Right lobe of liver (tissue), 6 donors: ENCODE results near the gene TP53. TPM values are rescaled to one million over a fixed set of nuclear protein-coding genes. Genes with fewer than 3 reads are reported as not detected.

Experiments used
- ATAC-seq, 4 donors: fragments of 200-7000 bp; cut with Tn5 transposase; one replicate each; pipeline ENCODE4 v1.9.1; 2020; ENCODE audit warnings: mild to moderate bottlenecking in 4 of 4, moderate library complexity in 4 of 4
- DNase-seq, 3 donors: peaks; one replicate each; pipeline ENCODE4 v3.0.0-alpha.2; 2020
- H3K27ac ChIP-seq, 3 donors: fragments of 200-600 bp; one replicate each; pipeline ENCODE4 v1.8.0; 2022
- H3K27me3 ChIP-seq, 2 donors: fragments of 200-600 bp; one replicate each; pipeline ENCODE4 v1.8.0; 2022
- H3K36me3 ChIP-seq, 4 donors: fragments of 200-600 bp; sonication (generic) in 1 of 4; one replicate each; pipeline versions ENCODE4 v1.5.1 to v1.8.0; 2017 to 2022; ENCODE audit warnings: control low read depth in 1 of 4
- H3K4me1 ChIP-seq, 4 donors: fragments of 200-600 bp; sonication (generic) in 1 of 4; one replicate each; pipeline versions ENCODE4 v1.5.1 to v1.8.0; 2017 to 2022; ENCODE audit warnings: control low read depth in 1 of 4
- H3K4me3 ChIP-seq, 3 donors: fragments of 200-600 bp; one replicate each; pipeline ENCODE4 v1.8.0; 2022
- H3K9me3 ChIP-seq, 4 donors: fragments of 200-600 bp; sonication (generic) in 1 of 4; one replicate each; pipeline versions ENCODE4 v1.5.1 to v1.8.0; 2017 to 2022; ENCODE audit warnings: control low read depth in 1 of 4
- CTCF ChIP-seq, 4 donors: fragments of 200-600 bp in 3 of 4; fragments of 450-650 bp in 1 of 4; IDR thresholded peaks; one replicate each; pipeline versions ENCODE4 v1.5.1 to v1.8.0; 2016 to 2022; ENCODE audit warnings: antibody characterized with exemption in 4 of 4, mild to moderate bottlenecking in 2 of 4
- POLR2A ChIP-seq: fragments of 450-650 bp; IDR thresholded peaks from one replicate; pipeline ENCODE4 v1.6.1; 2017; ENCODE audit warnings: antibody characterized with exemption, mild to moderate bottlenecking
- WGBS: methylation state at CpG from one replicate; pipeline ENCODE4 v1.1.6; 2018; ENCODE audit warnings: low coverage, low lambda C conversion rate; ENCODE audit not compliant: insufficient coverage; ENCODE audit errors: missing lambda C conversion rate; 5-methylcytosine and 5-hydroxymethylcytosine counted together
- intact Hi-C, 2 donors: fragments of 100-400 bp; cut with DNase I; formaldehyde crosslinking; loops; one replicate each; pipeline versions ENCODE4 v1.11.2 to v1.14.1; 2022
- total RNA-seq, 6 experiments: library from RNA; depleted of rRNA in 2 of 6; stranded (reverse); fragments of >200 nt in 2 of 6; fragmentation: NEBNext Ultra II Directional in 3 of 6; extraction: Animal tissue kit (Norgen Biotek cat#: 25700) in 3 of 6; gene quantifications; one replicate each; pipeline versions ENCODE4 v1.1.0 to v1.2.4, GENCODE V29; 2016 to 2023
- donor health status: DM: no; HTN: yes; CAD: no.
- donor health status: DM: no; HTN: no; CAD: no.
- donor health status: DM: no; HTN: no; CAD: no.
- donor health status: DM: no; HTN: yes; CAD: no.
- donor health status: DM: no; HTN: yes; CAD: no.

The TP53 gene
- total RNA-seq, 6 experiments from 2014 or later: 12.9 to 30.0 (median 23.0) TPM

GRCh38 chr17:7684851-7685532 is 2.3 kb downstream of the TP53 start:
- intact Hi-C loops: loop anchor here (10.0 kb wide), 1 partner anchor 50 kb away; the partner anchor contains the start of gene SHBG (in 2 of the 2)
- 58% methylated on average over 13 of the region's 15 CpGs for WGBS

GRCh38 chr17:7677388-7678067 is 9.8 kb downstream of the TP53 start:
- intact Hi-C loops: loop anchor here in 1 of 2 donors (10.0 kb wide), 1 partner anchor 83 kb away; the partner anchor contains the start of gene SOX15
- WGBS: 85% methylated on average over 10 of the region's 10 CpGs

More at GRCh38 chr17:7684851-7685532, 2.3 kb downstream of the TP53 start:
- H3K27me3 ChIP-seq: no peaks in the 10 kb centered on the region
- no peaks in the 10 kb centered on the region for H3K36me3 ChIP-seq
- peaks cover 0 to 22% (median 10%) of the 10 kb centered on the region in 4 donors for H3K4me1 ChIP-seq
- H3K9me3 ChIP-seq: no peaks in the 10 kb centered on the region
- DNase-seq: no peak
- TF ChIP-seq CTCF (IDR thresholded peaks at IDR 0.05) (no peak), POLR2A (no peak)
- H3K4me3 ChIP-seq: peak overlapping the region; percentile 69 to 94 (median 88)
- ATAC-seq: no peak
- peak overlapping the region; percentile 90 to 98 (median 93) for H3K27ac ChIP-seq

GRCh38 chr17:7676533-7676932 is 10.8 kb downstream of the TP53 start:
- Histone ChIP-seq H3K27ac (no peak overlapping the region), H3K4me3 (no peak overlapping the region), H3K4me1 (no peaks in the 10 kb centered on the region), H3K27me3 (no peaks in the 10 kb centered on the region), H3K9me3 (peaks cover 0 to 4% (median 2%) of the 10 kb centered on the region in 4 donors), H3K36me3 (peaks cover 0 to 33% (median 16%) of the 10 kb centered on the region in 4 donors)
- peak in 1 of 4 donors; percentile 21 for ATAC-seq
- TF ChIP-seq CTCF (IDR thresholded peaks at IDR 0.05) (no peak), POLR2A (no peak)
- no peak for DNase-seq
- intact Hi-C loops: loop anchor here in 1 of 2 donors (10.0 kb wide), 1 partner anchor 82 kb away; the partner anchor contains the start of gene SOX15
- WGBS: no CpG with 5 or more reads among the region's 5 CpGs

More at GRCh38 chr17:7677388-7678067, 9.8 kb downstream of the TP53 start:
- H3K27me3 ChIP-seq: no peaks in the 10 kb centered on the region
- H3K4me3 ChIP-seq: no peak overlapping the region
- DNase-seq (no peak), ATAC-seq (no peak)
- H3K4me1 ChIP-seq: no peaks in the 10 kb centered on the region
- TF ChIP-seq POLR2A (no peak), CTCF (IDR thresholded peaks at IDR 0.05) (no peak)
- no peak overlapping the region for H3K27ac ChIP-seq
- H3K9me3 ChIP-seq: peaks cover 0 to 4% (median 2%) of the 10 kb centered on the region in 4 donors
- H3K36me3 ChIP-seq: peaks cover 0 to 25% (median 15%) of the 10 kb centered on the region in 4 donors

- Histone ChIP-seq H3K36me3 (peaks cover 0 to 46% (median 25%) of the 10 kb centered on the region in 4 donors), H3K4me3 (no peak overlapping the region), H3K9me3 (peaks cover 0 to 4% (median 2%) of the 10 kb centered on the region in 4 donors), H3K4me1 (no peaks in the 10 kb centered on the region), H3K27me3 (no peaks in the 10 kb centered on the region), H3K27ac (no peak overlapping the region)
- no peak for TF ChIP-seq CTCF (IDR thresholded peaks at IDR 0.05)
- no peak for TF ChIP-seq POLR2A
- intact Hi-C loops: loop anchor here in 1 of 2 donors (10.0 kb wide), 1 partner anchor 80 kb away; the partner anchor contains the start of gene SOX15
- ATAC-seq (no peak), DNase-seq (no peak)
- 91% methylated on average over 7 of the region's 14 CpGs for WGBS
Measured at GRCh38 chr17:7674934-7675333, 12.4 kb downstream of the TP53 start.
